GM23248 (cell line): ENCODE results near the gene ZNF35.

Experiments used
- EZH2 ChIP-seq: fragments of 200-600 bp; sonication (generic); IDR thresholded peaks from 2 replicates; pipeline ENCODE4 v1.6.1; 2018; ENCODE audit warnings: antibody characterized with exemption, mild to moderate bottlenecking; ENCODE audit not compliant: insufficient read depth, poor library complexity, severe bottlenecking
- EZH2phosphoT487 ChIP-seq: fragments of 200-600 bp; sonication (generic); IDR thresholded peaks from 2 replicates; pipeline ENCODE4 v1.6.1; 2018; ENCODE audit warnings: antibody characterized with exemption, moderate library complexity, mild to moderate bottlenecking, low read depth; ENCODE audit not compliant: insufficient read depth

GRCh38 chr3:44612678-44613077, 35.9 kb upstream of the ZNF35 start:
- no peak for TF ChIP-seq EZH2
- TF ChIP-seq EZH2phosphoT487, result no peak
